HepG2 (cell line): ENCODE results near the gene HMCN2.

ENCODE experiments used
- CTCF ChIP-seq: sonication (generic); formaldehyde crosslinking; IDR thresholded peaks from 2 replicates; pipeline ENCODE4 v1.5.0; 2020; ENCODE audit warnings: mild to moderate bottlenecking, missing genetic modification reagents, moderate library complexity
- EP300 ChIP-seq, 3 experiments: sonication (generic) in 1 of 3; formaldehyde crosslinking in 1 of 3; IDR thresholded peaks; 2 replicates each; pipeline versions ENCODE4 v1.5.1 to v1.6.1; 2011 to 2020; ENCODE audit warnings: low read depth in 2 of 3, low read length in 2 of 3, borderline replicate concordance in 1 of 3, improper control_type of control experiment in 1 of 3, mild to moderate bottlenecking in 1 of 3, missing genetic modification reagents in 1 of 3, moderate library complexity in 1 of 3
- GTF3A ChIP-seq: sonication (generic); formaldehyde crosslinking; conservative IDR thresholded peaks from 2 replicates; pipeline ENCODE4 v1.4.0; 2020; ENCODE audit warnings: mild to moderate bottlenecking, missing genetic modification reagents
- HOXA7 ChIP-seq: sonication (generic); formaldehyde crosslinking; IDR thresholded peaks from 2 replicates; pipeline ENCODE4 v1.8.1; 2022; ENCODE audit warnings: mild to moderate bottlenecking, missing genetic modification reagents, moderate library complexity
- KDM1A ChIP-seq: IDR thresholded peaks from 2 replicates; pipeline ENCODE4 v1.6.1; 2016; ENCODE audit warnings: missing compliant biosample characterization
- MXI1 ChIP-seq: IDR thresholded peaks from 3 replicates; pipeline ENCODE4 v1.6.1; 2012; ENCODE audit warnings: low read depth, low read length, inconsistent platforms, borderline replicate concordance
- MYC ChIP-seq: sonication (generic); formaldehyde crosslinking; IDR thresholded peaks from 2 replicates; pipeline ENCODE4 v1.9.0; 2021; ENCODE audit warnings: missing genetic modification reagents, borderline replicate concordance
- POLR2A ChIP-seq, 2 experiments: IDR thresholded peaks; 2 replicates each; pipeline ENCODE4 v1.6.1; 2011; ENCODE audit warnings: low read depth in 2 of 2, low read length in 2 of 2, mild to moderate bottlenecking in 1 of 2, moderate library complexity in 1 of 2; ENCODE audit not compliant: insufficient read depth in 1 of 2
- REST ChIP-seq, 2 experiments: IDR thresholded peaks; 2 replicates each; pipeline ENCODE4 v1.6.1; 2011 to 2012; ENCODE audit warnings: low read length in 2 of 2, borderline replicate concordance in 1 of 2, low read depth in 1 of 2, mild to moderate bottlenecking in 1 of 2, moderate library complexity in 1 of 2
- TBP ChIP-seq: sonication (generic); formaldehyde crosslinking; IDR thresholded peaks from 2 replicates; pipeline ENCODE4 v1.5.0; 2020; ENCODE audit warnings: missing genetic modification reagents
- ZNF292 ChIP-seq: sonication (generic); formaldehyde crosslinking; IDR thresholded peaks from 2 replicates; pipeline ENCODE4 v1.8.1; 2022; ENCODE audit warnings: mild to moderate bottlenecking, low read depth, missing genetic modification reagents, borderline replicate concordance

GRCh38 chr9:130361873-130362362 is 96.4 kb downstream of the HMCN2 start:
- TF ChIP-seq REST (IDR thresholded peaks at IDR 0.05; ENCODE audit: borderline replicate concordance in 1 of 2, low read depth in 1 of 2, low read length in 2 of 2): no peak
- TF ChIP-seq MXI1: no peak
- TF ChIP-seq POLR2A (IDR thresholded peaks at IDR 0.05; ENCODE audit: insufficient read depth in 1 of 2, low read depth in 2 of 2, low read length in 2 of 2): no peak
- TF ChIP-seq MYC (CRISPR knock-in tag): no peak
- TF ChIP-seq EP300 (IDR thresholded peaks at IDR 0.05; ENCODE audit: low read depth in 2 of 2, low read length in 2 of 2): no peak
- TF ChIP-seq EP300 (CRISPR knock-in tag; IDR thresholded peaks at IDR 0.05; ENCODE audit: borderline replicate concordance): no peak
- no peak for TF ChIP-seq TBP
- TF ChIP-seq HOXA7 (CRISPR knock-in tag): no peak
- no peak for TF ChIP-seq KDM1A (CRISPR knock-in tag)
- no peak for TF ChIP-seq CTCF (CRISPR knock-in tag)
- TF ChIP-seq GTF3A: no peak
- TF ChIP-seq ZNF292: no peak
